GM04503 (cell line): ENCODE measurements around the gene SETDB1.
"Not testable (repeated sequence)": the region's sequence is repeated elsewhere in the genome, so short reads cannot be mapped to it uniquely, and the experiment has no call there.

Source experiments
- DNase-seq: peaks from one replicate; pipeline ENCODE4 v3.0.0-alpha.2; 2012; ENCODE audit warnings: low read depth

Gene SETDB1

DNA sequence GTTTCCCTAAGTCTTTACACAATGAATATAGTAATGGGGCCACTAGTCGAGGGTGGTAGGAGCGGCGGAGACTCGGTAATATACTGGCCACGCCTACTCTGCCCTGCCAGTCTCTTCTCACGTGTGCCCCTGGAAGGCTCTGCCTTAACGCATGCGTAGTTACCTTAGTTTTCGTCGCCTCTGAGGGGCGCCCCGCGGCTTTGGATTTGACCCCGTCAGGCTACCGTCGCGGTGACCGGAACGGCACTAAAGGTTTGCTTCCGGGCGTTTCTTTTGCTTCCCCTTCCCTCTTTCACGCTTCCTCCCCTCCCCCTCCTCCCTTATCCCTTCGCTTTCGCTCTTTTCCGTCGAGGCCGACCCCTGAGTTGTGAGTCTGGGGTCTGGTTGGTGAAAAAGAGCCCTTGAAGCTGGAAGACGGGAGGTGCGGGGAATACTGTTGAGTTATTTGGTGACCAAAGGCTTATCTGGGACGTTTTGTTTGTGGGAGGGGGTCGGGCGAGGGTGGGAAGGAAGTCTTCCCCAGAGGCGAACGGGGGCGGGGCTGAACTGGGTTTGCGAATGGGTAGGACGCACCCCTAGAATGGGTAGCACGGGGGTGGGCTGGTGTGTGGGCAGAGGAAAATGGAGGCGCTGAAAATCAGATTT lies at the start of gene SETDB1:
TSS of gene SETDB1 (plus strand) at position 267 of the 645 bp plus-strand sequence. CDS start 1,352 bp downstream, outside the sequence.
- peak; percentile 80 for DNase-seq

DNA sequence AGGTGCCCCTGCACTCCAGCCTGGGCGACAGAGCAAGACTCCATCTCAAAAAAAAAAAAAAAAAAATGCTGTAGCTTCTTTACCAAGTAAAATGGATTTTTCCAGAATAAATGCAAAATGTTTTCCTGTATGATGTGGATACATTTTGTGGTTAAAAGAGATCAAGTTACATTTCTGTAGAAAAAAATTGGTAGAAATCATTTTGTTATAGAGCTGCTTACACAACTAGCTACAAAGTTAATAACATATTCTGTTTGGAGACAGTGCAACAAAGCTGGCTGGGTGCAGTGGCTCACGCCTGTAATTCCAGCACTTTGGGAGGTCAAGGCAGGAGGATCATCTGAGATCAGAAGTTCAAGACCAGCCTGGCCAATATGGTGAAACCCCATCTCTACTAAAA lies 47.2 kb upstream of the SETDB1 start:
- DNase-seq = not testable (repeated sequence)

- peak; percentile 96 for DNase-seq
These were observed 44.7 kb upstream of the SETDB1 start for GRCh38 chr1:150881331-150882070.

GRCh38 chr1:150883121-150883520 lies 43.0 kb upstream of the SETDB1 start:
- not testable (repeated sequence) for DNase-seq

- DNase-seq = no peak
These were observed 39.1 kb upstream of the SETDB1 start, which contains the start of gene CTXND2 for GRCh38 chr1:150887018-150887417. Gene CTXND2 (plus strand): TSS chr1:150887136. CDS start chr1:150912315, 25,179 bp downstream.

DNA sequence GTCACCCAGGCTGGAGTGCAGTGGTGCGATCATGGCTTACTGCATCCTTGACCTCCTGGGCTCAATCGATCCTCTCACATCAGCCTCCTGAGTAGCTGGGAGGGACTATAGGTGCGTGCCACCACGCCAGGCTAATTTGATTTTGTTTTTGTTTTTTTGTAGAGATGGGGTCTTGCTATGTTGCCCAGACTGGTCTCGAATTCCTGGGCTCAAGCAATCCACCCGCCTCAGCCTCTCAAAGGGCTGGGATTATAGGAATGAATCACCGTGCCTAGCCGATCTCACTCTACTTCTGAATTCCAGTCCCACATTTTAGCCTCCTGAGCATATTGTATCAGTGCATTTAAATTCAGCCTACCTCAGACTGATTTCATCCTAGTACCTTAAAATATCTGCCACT lies 37.4 kb upstream of the SETDB1 start:
- DNase-seq = no peak

GRCh38 chr1:150890033-150890416 lies 36.1 kb upstream of the SETDB1 start:
- DNase-seq = no peak

DNA sequence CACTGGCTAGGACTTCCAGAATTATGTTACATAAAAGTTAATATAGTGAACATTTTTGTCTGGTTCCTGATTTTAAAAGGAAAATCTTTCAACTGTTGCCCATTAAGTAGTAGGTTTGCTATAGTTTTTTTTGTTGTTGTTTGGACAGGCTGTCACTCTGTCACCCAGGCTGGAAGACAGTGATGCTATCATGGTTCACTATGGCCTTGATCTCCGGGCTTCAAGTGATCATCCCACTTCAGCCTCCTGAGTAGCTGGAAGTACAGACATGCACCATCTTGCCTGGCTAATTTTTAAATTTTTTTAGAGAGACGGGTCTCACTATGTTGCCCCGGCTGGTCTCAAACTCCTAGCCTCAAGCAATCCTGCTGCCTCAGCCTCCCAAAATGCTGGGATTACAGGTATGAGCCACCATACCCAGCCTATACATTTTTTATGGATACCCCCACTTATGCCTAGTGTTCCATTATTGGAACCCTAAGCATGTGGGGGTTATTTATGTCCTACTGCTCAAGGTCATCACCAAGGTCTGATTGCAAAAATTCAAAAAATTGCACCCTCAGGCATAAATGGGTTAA lies 32.7 kb upstream of the SETDB1 start:
- no peak for DNase-seq

- DNase-seq = peak; percentile 26
These were observed 30.5 kb upstream of the SETDB1 start for GRCh38 chr1:150895618-150896017.

DNA sequence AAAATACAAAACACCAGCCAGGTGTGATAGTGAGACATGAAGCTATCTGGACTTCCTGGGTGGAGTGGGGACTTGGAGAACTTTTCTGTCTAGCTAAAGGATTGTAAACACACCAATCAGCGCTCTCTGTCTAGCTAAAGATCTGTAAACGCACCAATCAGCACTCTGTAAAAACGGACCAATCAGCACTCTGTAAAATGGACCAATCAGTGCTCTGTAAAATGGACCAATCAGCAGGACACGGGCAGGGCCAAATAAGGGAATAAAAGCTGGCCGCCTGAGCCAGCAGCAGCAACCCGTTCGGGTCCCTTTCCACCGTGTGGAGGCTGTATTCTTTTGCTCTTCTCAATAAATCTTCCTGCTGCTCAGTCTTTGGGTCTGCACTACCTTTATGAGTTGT lies 26.4 kb upstream of the SETDB1 start:
- DNase-seq = not testable (repeated sequence)

- no peak for DNase-seq
These were observed 23.8 kb upstream of the SETDB1 start for GRCh38 chr1:150902346-150902745.

DNA sequence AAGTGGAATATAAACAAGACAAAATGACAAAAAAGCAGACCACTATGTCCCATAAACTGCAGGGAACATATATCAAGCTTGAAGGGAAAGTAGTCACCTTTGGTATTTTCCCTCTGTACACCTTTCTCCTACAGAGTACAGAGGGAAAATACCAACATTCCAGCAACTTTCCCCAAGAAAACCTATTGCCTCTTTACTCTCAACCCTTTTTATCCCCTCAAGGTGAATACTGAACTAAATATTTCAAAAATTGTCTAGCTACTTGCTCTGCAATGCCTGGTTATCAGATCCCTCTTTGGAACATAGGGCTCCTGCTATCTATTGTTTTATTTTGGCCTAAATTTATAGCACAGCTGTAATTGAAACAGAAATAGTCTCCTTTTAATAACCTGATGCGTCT lies 23.4 kb upstream of the SETDB1 start:
- DNase-seq = no peak

DNA sequence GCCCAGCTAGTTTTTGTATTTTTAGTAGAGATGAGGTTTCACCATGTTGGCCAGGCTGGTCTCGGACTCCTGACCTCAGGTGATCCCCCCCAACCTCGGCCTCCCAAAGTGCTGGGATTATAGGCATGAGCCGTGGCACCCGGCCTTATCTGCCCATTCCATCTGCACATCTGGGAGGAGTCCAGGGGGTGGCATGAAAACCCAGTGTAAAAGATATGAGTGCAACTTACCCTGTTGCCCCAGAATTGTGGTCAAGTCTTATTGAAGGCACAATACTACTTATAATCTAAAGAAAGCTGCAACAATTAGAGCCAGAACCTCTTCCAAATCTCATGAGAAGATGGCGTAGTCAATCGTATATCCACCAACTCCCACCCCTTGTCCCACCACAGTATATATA lies 20.9 kb upstream of the SETDB1 start:
- DNase-seq = no peak

DNA sequence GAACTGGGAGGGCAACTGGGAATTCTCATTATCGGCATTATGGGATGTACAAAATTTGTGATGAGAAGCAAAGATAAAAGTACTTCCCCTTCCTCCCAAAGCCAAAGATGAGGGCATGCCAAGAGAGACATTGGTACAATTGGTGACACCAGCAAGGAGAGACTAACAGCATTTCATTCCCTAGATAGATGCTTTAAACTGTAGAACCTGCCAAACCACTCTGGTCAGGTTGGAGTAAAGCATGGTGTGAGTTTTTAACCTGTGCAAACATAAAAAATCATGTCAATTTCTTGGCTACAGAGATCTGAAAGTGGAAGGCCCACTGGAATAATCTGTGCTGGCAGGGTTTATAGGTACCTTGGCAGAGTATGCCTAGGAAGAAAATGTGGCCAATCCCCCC lies 19.8 kb upstream of the SETDB1 start:
- no peak for DNase-seq

DNA sequence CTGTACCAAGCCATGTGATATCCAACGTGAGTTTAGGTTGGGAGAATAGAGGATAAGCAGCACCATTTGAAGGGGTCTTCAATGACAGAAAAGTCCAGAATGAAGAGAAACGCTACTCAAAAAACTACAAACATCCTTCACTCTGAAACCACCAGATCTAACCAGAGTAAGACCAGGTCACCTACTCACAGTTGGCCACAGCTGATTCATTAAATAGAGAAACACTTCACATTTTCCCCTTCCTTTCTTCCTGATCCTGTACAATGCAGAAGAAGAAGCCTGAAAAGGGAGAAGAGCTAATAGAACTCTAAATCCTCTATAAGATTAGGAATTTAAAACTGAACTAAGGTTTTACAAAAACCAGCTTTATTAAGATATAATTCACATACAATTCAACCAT lies 19.4 kb upstream of the SETDB1 start:
- DNase-seq = no peak

- no peak for DNase-seq
These were observed 16.5 kb upstream of the SETDB1 start for GRCh38 chr1:150909585-150910180.

DNA sequence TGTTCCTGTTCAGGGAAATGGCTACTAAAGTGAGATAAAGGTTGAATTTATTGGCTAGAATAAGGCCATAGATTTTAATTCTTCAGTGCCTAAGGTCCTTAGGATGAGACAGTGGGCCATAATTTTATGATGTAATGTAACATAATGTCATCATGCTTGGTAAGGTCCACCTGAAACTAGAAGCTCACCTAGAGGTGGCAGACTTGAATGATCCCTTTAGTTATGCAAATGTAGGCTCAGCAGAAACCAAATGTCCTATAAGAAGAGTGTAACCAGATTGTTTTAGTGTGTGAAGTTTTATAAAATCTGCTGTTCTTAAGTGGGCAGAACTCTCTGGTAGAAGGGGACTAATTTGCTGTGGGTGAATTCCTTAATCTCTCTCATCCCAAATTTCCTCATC lies 13.5 kb upstream of the SETDB1 start:
- DNase-seq = no peak

DNA sequence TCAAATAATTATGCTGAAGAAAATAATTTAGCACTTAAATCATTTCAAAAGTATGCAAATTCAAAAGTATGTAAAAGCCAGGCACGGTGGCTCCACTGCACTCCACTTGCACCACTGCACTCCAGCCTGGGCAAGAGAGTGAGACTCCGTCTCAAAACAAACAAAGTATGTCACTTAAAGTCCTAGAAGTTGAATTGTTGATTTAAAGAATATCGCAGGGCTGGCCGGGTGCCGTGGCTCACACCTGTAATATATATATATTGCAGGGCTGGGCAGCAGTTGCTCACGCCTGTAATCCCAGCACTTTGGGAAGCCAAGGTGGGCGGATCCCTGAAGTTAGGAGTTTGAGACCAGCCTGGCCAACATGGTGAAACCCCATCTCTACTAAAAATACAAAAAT lies 8.8 kb upstream of the SETDB1 start:
- DNase-seq = no peak

- DNase-seq = peak; percentile 67
These were observed 3.6 kb upstream of the SETDB1 start for GRCh38 chr1:150922519-150922975.

GRCh38 chr1:150925080-150925479 lies 1.1 kb upstream of the SETDB1 start:
- no peak for DNase-seq

DNA sequence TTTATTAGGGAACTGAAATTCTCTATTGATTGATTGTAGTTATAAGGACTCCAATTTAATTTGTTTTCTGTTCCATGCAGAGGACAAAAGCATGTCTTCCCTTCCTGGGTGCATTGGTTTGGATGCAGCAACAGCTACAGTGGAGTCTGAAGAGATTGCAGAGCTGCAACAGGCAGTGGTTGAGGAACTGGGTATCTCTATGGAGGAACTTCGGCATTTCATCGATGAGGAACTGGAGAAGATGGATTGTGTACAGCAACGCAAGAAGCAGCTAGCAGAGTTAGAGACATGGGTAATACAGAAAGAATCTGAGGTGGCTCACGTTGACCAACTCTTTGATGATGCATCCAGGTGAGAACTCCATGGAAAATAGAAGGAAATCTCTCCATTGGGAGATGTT lies 1.5 kb downstream of the SETDB1 start:
- no peak for DNase-seq

DNA sequence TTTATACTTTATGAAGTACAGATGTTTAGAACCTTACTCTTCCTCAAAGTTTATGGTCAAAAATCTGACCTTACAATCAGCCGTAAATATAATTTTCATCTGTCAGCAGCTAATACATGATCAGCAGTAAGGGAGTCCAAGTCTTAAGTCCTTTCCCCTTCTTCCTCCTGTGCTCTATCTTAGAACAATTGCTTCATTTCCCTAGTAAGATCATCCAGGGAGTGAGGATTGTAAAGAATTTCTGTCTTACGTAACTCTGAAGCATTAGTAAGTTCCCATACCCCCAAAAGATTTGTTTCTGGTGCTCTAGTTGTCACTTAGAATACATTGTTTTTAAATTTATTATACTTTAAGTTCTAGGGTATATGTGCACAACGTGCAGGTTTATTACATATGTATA lies 2.1 kb downstream of the SETDB1 start:
- DNase-seq = no peak

GRCh38 chr1:150928775-150929174 lies 2.6 kb downstream of the SETDB1 start:
- DNase-seq = not testable (repeated sequence)
